BJ (cell line): ENCODE measurements around the gene PRSS3. TPM values are rescaled to one million over a fixed set of nuclear protein-coding genes. Genes with fewer than 3 reads are reported as not detected.
"Not testable (repeated sequence)": the region's sequence is repeated elsewhere in the genome, so short reads cannot be mapped to it uniquely, and the experiment has no call there.

Experiments
- CTCF ChIA-PET: fragments of 350-600 bp; formaldehyde crosslinking; extraction: SDS; loops from one replicate; lab custom pipeline; 2021; ENCODE audit warnings: antibody characterized with exemption, inconsistent platforms; lab: Yijun Ruan, JAX
- POLR2A ChIA-PET: fragments of 300-600 bp; sonication (Branson Sonifier 250); formaldehyde crosslinking; extraction: SDS; loops from one replicate; lab custom pipeline; 2021; ENCODE audit warnings: antibody characterized with exemption; lab: Charles Lee
- DNase-seq: peaks from one replicate; pipeline ENCODE4 v3.0.0-alpha.2; 2011; ENCODE audit warnings: low read depth
- H3K27me3 ChIP-seq: 2 replicates; pipeline ENCODE4 v1.6.0; 2011; ENCODE audit warnings: low read length; ENCODE audit not compliant: control insufficient read depth, insufficient read depth
- H3K36me3 ChIP-seq: 2 replicates; pipeline ENCODE4 v1.5.1; 2011; ENCODE audit warnings: low read length; ENCODE audit not compliant: control insufficient read depth, insufficient read depth
- H3K4me3 ChIP-seq: 2 replicates; pipeline ENCODE4 v1.5.1; 2011; ENCODE audit warnings: low read depth, mild to moderate bottlenecking, control low read depth, low read length
- CTCF ChIP-seq: IDR thresholded peaks from 2 replicates; pipeline ENCODE4 v1.5.1; 2011; ENCODE audit warnings: low read depth, mild to moderate bottlenecking, control low read depth, inconsistent platforms, low read length, moderate library complexity; ENCODE audit not compliant: insufficient read depth
- polyA plus RNA-seq: library from polyadenylated mRNA; depleted of rRNA; stranded (reverse); fragments of >200 nt; gene quantifications from 2 replicates; pipeline ENCODE4 v1.2.3, GENCODE V29; 2011

PRSS3 gene
- polyA plus RNA-seq, 1 experiment = 1.4 TPM

GRCh38 chr9:33787839-33788238 is 7.5 kb upstream of the PRSS3 start:
- no peak for DNase-seq

GRCh38 chr9:33789429-33789828 is 5.9 kb upstream of the PRSS3 start:
- CTCF ChIA-PET = interaction anchor here (0.6 to 1.2 kb wide), 3 partner anchors 11 to 55 kb away, joined by 3 to 4 read pairs (median 3); no protein-coding TSS in a partner anchor
- H3K27me3 ChIP-seq, DNase-seq, H3K4me3 ChIP-seq, H3K36me3 ChIP-seq, POLR2A ChIA-PET: not testable (repeated sequence)

More at GRCh38 chr9:33787839-33788238, 7.5 kb upstream of the PRSS3 start:
- Histone ChIP-seq H3K36me3 (no peaks in the 10 kb centered on the region), H3K4me3 (no peak overlapping the region), H3K27me3 (no peaks in the 10 kb centered on the region)
- POLR2A ChIA-PET = no interaction called here
- no peak for TF ChIP-seq CTCF
- CTCF ChIA-PET = interaction anchor here (0.6 to 3.0 kb wide), 4 partner anchors 9 to 49 kb away, joined by 3 to 15 read pairs (median 4); no protein-coding TSS in a partner anchor

- no peaks in the 10 kb centered on the region for H3K27me3 ChIP-seq
- ChIA-PET POLR2A (no interaction called here), CTCF (interaction anchor here (2.4 kb wide), 1 partner anchor 13 kb away, joined by 12 read pairs; no protein-coding TSS in a partner anchor)
- TF ChIP-seq CTCF = no peak
- DNase-seq = no peak
- H3K4me3 ChIP-seq = no peak overlapping the region
- no peaks in the 10 kb centered on the region for H3K36me3 ChIP-seq
These were observed 4.2 kb upstream of the PRSS3 start for GRCh38 chr9:33791117-33791516.

- H3K36me3 ChIP-seq, DNase-seq, POLR2A ChIA-PET, H3K4me3 ChIP-seq, H3K27me3 ChIP-seq: not testable (repeated sequence)
- CTCF ChIA-PET = interaction anchor here (0.9 to 4.6 kb wide), 2 partner anchors 15 to 20 kb away, joined by 3 to 17 read pairs; no protein-coding TSS in a partner anchor
These were observed 1.9 kb upstream of the PRSS3 start for GRCh38 chr9:33793496-33793895.

GRCh38 chr9:33794560-33794959 is 801 bp upstream of the PRSS3 start:
- H3K36me3 ChIP-seq = no peaks in the 10 kb centered on the region
- ChIA-PET POLR2A (no interaction called here), CTCF (interaction anchor here (0.9 to 4.6 kb wide), 2 partner anchors 16 to 19 kb away, joined by 3 to 17 read pairs; no protein-coding TSS in a partner anchor)
- no peaks in the 10 kb centered on the region; the same call in 1 of the 2 replicates for H3K27me3 ChIP-seq
- H3K4me3 ChIP-seq = no peak overlapping the region
- TF ChIP-seq CTCF = no peak
- no peak for DNase-seq

GRCh38 chr9:33795819-33796218 is 458 bp downstream of the PRSS3 start:
- no peak for DNase-seq
- H3K27me3 ChIP-seq = no peaks in the 10 kb centered on the region; the same call in 1 of the 2 replicates
- ChIA-PET CTCF (interaction anchor here (1.0 to 4.6 kb wide), 3 partner anchors 11 to 18 kb away, joined by 3 to 17 read pairs (median 3); no protein-coding TSS in a partner anchor), POLR2A (no interaction called here)
- no peak overlapping the region for H3K4me3 ChIP-seq
- no peak for TF ChIP-seq CTCF
- H3K36me3 ChIP-seq = no peaks in the 10 kb centered on the region

- H3K4me3 ChIP-seq, POLR2A ChIA-PET, H3K27me3 ChIP-seq, DNase-seq, H3K36me3 ChIP-seq: not testable (repeated sequence)
- CTCF ChIA-PET = interaction anchor here (1.6 to 4.6 kb wide), 2 partner anchors 10 to 17 kb away, joined by 4 to 17 read pairs; no protein-coding TSS in a partner anchor
These were observed 1.3 kb downstream of the PRSS3 start for GRCh38 chr9:33796679-33797078.
